ENCODE results near the gene PDSS1.

GRCh38 chr10:26717476-26717875 is 20.0 kb downstream of the PDSS1 start:
- no peak for TF ChIP-seq POLR2AphosphoS5 (IDR thresholded peaks at IDR 0.05; ENCODE audit: low read depth)
- no peak for TF ChIP-seq CTCF (IDR thresholded peaks at IDR 0.05; ENCODE audit: insufficient read depth, low read length)
- no peak for TF ChIP-seq REST (IDR thresholded peaks at IDR 0.05; ENCODE audit: insufficient replicate concordance, low read depth)
